ENCODE results near the gene PLEKHG7. TPM values are rescaled to one million over a fixed set of nuclear protein-coding genes. Genes with fewer than 3 reads are reported as not detected.

Gene PLEKHG7
- polyA plus RNA-seq, 1 experiment: 0.05 TPM

DNA sequence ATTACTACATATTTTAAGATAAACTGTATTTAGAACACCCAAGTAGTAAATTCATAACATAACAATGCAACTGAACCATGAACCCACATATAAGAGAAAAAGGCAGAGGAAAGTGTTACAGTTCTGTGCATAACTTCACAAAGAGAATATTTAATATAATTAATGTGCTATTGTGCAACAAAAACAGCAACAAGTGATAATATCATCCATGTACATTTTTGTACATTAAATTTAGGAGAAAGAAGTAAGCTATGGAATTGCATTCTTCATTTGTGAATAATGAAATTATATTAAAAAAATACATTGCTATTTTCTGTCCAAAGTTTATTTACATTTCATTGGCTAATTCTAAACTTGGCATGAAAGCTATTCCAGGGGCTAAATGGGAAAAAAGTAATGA lies 72.6 kb downstream of the PLEKHG7 start:
- no peaks in the 10 kb centered on the region for H3K9me3 ChIP-seq (ENCODE audit: control insufficient read depth, insufficient read depth, low read length)
- ChIA-PET POLR2A (no interaction called here), CTCF (interaction anchor here (0.6 kb wide), 1 partner anchor 9 kb away, joined by 5 read pairs; no protein-coding TSS in a partner anchor)
- no peak overlapping the region for H3K27ac ChIP-seq (ENCODE audit: low read depth, low read length)
- no peaks in the 10 kb centered on the region for H3K27me3 ChIP-seq (ENCODE audit: control insufficient read depth, insufficient read depth, low read length)
- DNase-seq (ENCODE audit: low read depth, low spot score): no peak
- TF ChIP-seq CTCF (IDR thresholded peaks at IDR 0.05; ENCODE audit: low read depth, low read length): no peak
- H3K4me3 ChIP-seq (ENCODE audit: low read depth, low read length): no peak overlapping the region

DNA sequence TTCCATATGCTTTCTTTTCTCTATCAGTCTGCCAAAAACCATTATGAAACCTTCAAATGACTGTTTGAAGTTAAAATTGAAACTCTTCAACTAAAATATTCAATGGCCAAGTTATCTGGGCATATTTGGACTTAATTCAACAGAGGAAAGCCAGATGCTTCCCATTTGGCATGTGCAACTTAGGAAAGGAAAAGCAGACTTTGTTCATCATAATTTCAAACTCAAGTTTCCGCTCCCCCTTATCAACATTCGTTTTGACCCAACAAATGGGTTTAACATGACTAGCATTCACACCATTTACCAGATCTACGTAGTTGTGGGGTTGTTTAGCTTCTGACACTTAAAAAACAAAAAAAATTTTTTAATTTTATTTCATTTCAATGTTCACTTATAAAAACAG lies 75.7 kb downstream of the PLEKHG7 start:
- Histone ChIP-seq H3K27ac (ENCODE audit: low read depth, low read length) (no peak overlapping the region), H3K4me3 (ENCODE audit: low read depth, low read length) (no peak overlapping the region), H3K9me3 (ENCODE audit: control insufficient read depth, insufficient read depth, low read length) (no peaks in the 10 kb centered on the region), H3K27me3 (ENCODE audit: control insufficient read depth, insufficient read depth, low read length) (no peaks in the 10 kb centered on the region)
- TF ChIP-seq CTCF (IDR thresholded peaks at IDR 0.05; ENCODE audit: low read depth, low read length): no peak
- no peak for DNase-seq (ENCODE audit: low read depth, low spot score)
- ChIA-PET CTCF (interaction anchor here (1.0 to 1.4 kb wide), 2 partner anchors 10 to 61 kb away, joined by 3 read pairs; no protein-coding TSS in a partner anchor), POLR2A (no interaction called here)

- no peak overlapping the region for H3K4me3 ChIP-seq (ENCODE audit: low read depth, low read length)
- H3K27ac ChIP-seq (ENCODE audit: low read depth, low read length): no peak overlapping the region
- no peaks in the 10 kb centered on the region for H3K27me3 ChIP-seq (ENCODE audit: control insufficient read depth, insufficient read depth, low read length)
- ChIA-PET CTCF (no interaction called here), POLR2A (no interaction called here)
- DNase-seq (ENCODE audit: low read depth, low spot score): no peak
- H3K9me3 ChIP-seq (ENCODE audit: control insufficient read depth, insufficient read depth, low read length): no peaks in the 10 kb centered on the region
- TF ChIP-seq CTCF (IDR thresholded peaks at IDR 0.05; ENCODE audit: low read depth, low read length): no peak
Observed at GRCh38 chr12:92779902-92780301, 77.1 kb downstream of the PLEKHG7 start.

- ChIA-PET CTCF (interaction anchor here (0.6 to 2.2 kb wide), 14 partner anchors 9 to 781 kb away, joined by 3 to 18 read pairs (median 4); no protein-coding TSS in a partner anchor), POLR2A (no interaction called here)
- Histone ChIP-seq H3K27me3 (ENCODE audit: control insufficient read depth, insufficient read depth, low read length) (no peaks in the 10 kb centered on the region), H3K9me3 (ENCODE audit: control insufficient read depth, insufficient read depth, low read length) (no peaks in the 10 kb centered on the region), H3K27ac (ENCODE audit: low read depth, low read length) (peak overlapping the region; percentile 73), H3K4me3 (ENCODE audit: low read depth, low read length) (no peak overlapping the region)
- no peak for TF ChIP-seq CTCF (IDR thresholded peaks at IDR 0.05; ENCODE audit: low read depth, low read length)
- DNase-seq (ENCODE audit: low read depth, low spot score): no peak
Observed at GRCh38 chr12:92784356-92784755, 81.6 kb downstream of the PLEKHG7 start.

DNA sequence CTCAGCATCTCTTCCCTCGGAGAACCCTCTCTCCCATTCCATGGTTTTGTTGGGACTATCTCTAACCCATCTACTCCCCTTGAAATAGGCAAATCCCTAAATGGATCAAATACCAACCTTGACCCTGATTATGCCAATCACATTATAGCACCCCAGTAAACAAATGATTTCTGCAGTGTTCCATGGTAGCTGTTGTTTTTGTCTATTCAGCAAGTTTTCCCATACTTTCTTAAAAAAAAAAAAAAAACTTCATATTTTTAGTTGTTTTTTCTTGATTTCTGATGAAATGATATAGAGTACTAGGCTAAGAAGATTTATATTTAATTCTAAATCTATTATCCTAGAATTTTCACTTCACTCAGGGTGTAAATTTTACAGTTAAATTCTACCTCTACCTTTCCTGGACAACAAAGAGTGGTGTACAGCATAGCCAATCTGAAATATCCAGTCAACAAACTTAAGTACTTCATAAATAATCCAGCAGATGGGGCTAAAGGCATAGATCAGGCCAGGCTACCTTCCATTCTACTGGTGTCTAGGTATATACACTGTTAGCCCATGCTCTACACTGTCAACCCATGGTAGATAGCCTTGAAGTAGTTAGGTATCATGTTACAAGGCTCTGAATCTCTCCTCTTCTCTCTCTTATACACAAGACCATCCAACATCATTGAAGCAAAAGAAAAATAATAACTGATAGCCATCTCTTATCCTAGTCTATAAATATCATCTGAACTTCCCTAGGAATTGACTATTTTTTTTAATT lies 82.2 kb downstream of the PLEKHG7 start:
- TF ChIP-seq CTCF (IDR thresholded peaks at IDR 0.05; ENCODE audit: low read depth, low read length): peak; percentile 56
- Histone ChIP-seq H3K27me3 (ENCODE audit: control insufficient read depth, insufficient read depth, low read length) (no peaks in the 10 kb centered on the region), H3K9me3 (ENCODE audit: control insufficient read depth, insufficient read depth, low read length) (no peaks in the 10 kb centered on the region), H3K27ac (ENCODE audit: low read depth, low read length) (peak overlapping the region; percentile 73), H3K4me3 (ENCODE audit: low read depth, low read length) (no peak overlapping the region)
- peak; percentile 55 for DNase-seq (ENCODE audit: low read depth, low spot score)
- CTCF ChIA-PET: interaction anchor here (0.6 to 2.2 kb wide), 20 partner anchors 9 to 782 kb away, joined by 3 to 18 read pairs (median 4); no protein-coding TSS in a partner anchor
- POLR2A ChIA-PET: no interaction called here

All from AG04450 (cell line).